Keratinocyte (primary cell): ENCODE measurements around the gene RTN4R. TPM values are rescaled to one million over a fixed set of nuclear protein-coding genes. Genes with fewer than 3 reads are reported as not detected.

Experiments
- DNase-seq: peaks from one replicate; pipeline ENCODE4 v3.0.0-alpha.2; 2011; ENCODE audit warnings: low read depth, missing footprints, low spot score
- FAIRE-seq: peaks from 2 replicates; lab custom pipeline; 2011; peaks lifted over from hg19 to GRCh38; lab: Jason Lieb, UNC
- H2AFZ ChIP-seq: 2 replicates; pipeline ENCODE4 v1.6.0; 2012; ENCODE audit warnings: low read length, control low read depth, inconsistent platforms; ENCODE audit not compliant: control insufficient read depth
- H3K27ac ChIP-seq: 2 replicates; pipeline ENCODE4 v1.5.1; 2011; ENCODE audit warnings: low read length; ENCODE audit not compliant: control insufficient read depth, insufficient read depth
- H3K27me3 ChIP-seq: 3 replicates; pipeline ENCODE4 v1.6.0; 2011; ENCODE audit warnings: low read length; ENCODE audit not compliant: control insufficient read depth, insufficient read depth; ENCODE audit errors: extremely low read depth
- H3K36me3 ChIP-seq, 2 experiments: 2 replicates in 1 of 2; 3 replicates in 1 of 2; pipeline ENCODE4 v1.5.1; 2011; ENCODE audit warnings: low read length in 2 of 2, mild to moderate bottlenecking in 1 of 2; ENCODE audit not compliant: control insufficient read depth in 2 of 2, insufficient read depth in 2 of 2; ENCODE audit errors: extremely low read depth in 1 of 2
- H3K4me1 ChIP-seq: 3 replicates; pipeline ENCODE4 v1.5.1; 2011; ENCODE audit warnings: low read length; ENCODE audit not compliant: control insufficient read depth, insufficient read depth; ENCODE audit errors: extremely low read depth
- H3K4me2 ChIP-seq: 3 replicates; pipeline ENCODE4 v1.6.0; 2011; ENCODE audit warnings: low read depth, low read length; ENCODE audit not compliant: control insufficient read depth, insufficient read depth; ENCODE audit errors: extremely low read depth
- H3K4me3 ChIP-seq, 3 experiments: fragments of 200-600 bp in 1 of 3; sonication (generic) in 1 of 3; 2 replicates in 2 of 3; 3 replicates in 1 of 3; pipeline ENCODE4 v1.5.1; 2011 to 2016; ENCODE audit warnings: low read length in 3 of 3, mild to moderate bottlenecking in 3 of 3, control low read depth in 2 of 3, inconsistent platforms in 1 of 3, low read depth in 1 of 3, mixed read lengths in 1 of 3, mixed run types in 1 of 3, moderate library complexity in 1 of 3; ENCODE audit not compliant: control insufficient read depth in 2 of 3, insufficient read depth in 2 of 3; ENCODE audit errors: extremely low read depth in 1 of 3
- H3K79me2 ChIP-seq: 2 replicates; pipeline ENCODE4 v1.6.0; 2012; ENCODE audit warnings: low read length; ENCODE audit not compliant: control insufficient read depth, insufficient read depth
- H3K9ac ChIP-seq: 3 replicates; pipeline ENCODE4 v1.6.0; 2011; ENCODE audit warnings: low read length; ENCODE audit not compliant: control insufficient read depth, insufficient read depth; ENCODE audit errors: extremely low read depth
- H3K9me1 ChIP-seq: 3 replicates; pipeline ENCODE4 v1.6.0; 2011; ENCODE audit warnings: low read length; ENCODE audit not compliant: control insufficient read depth, insufficient read depth; ENCODE audit errors: extremely low read depth
- H3K9me3 ChIP-seq: 2 replicates; pipeline ENCODE4 v1.5.1; 2012; ENCODE audit warnings: low read depth, low read length; ENCODE audit not compliant: control insufficient read depth
- H4K20me1 ChIP-seq: 3 replicates; pipeline ENCODE4 v1.6.0; 2011; ENCODE audit warnings: low read length; ENCODE audit not compliant: control insufficient read depth, insufficient read depth; ENCODE audit errors: extremely low read depth
- EZH2 ChIP-seq: IDR thresholded peaks from one replicate; pipeline ENCODE4 v1.6.1; 2012; ENCODE audit warnings: inconsistent platforms, mild to moderate bottlenecking, low read length, moderate library complexity
- dilution Hi-C: fragments of 300-500 bp; cut with MboI; formaldehyde crosslinking; loops from one replicate; pipeline ENCODE4 v1.7.0; 2020; ENCODE audit warnings: low sequenced_read_pairs; ENCODE audit not compliant: extremely low pct_ligation_motif_present
- polyA plus RNA-seq, 5 experiments: library from polyadenylated mRNA; depleted of rRNA in 3 of 5; stranded (reverse) in 3 of 5; stranded (forward) in 1 of 5; unstranded in 1 of 5; fragments of >200 nt; gene quantifications; 1 replicate in 1 of 5; 2 replicates in 3 of 5; 3 replicates in 1 of 5; pipeline versions ENCODE4 v1.2.1 to v1.2.3, GENCODE V29; 2011 to 2012; ENCODE audit warnings: missing spikeins in 2 of 5, low read depth in 1 of 5, low replicate concordance in 1 of 5
- TF ChIP-seq, protein P1 (sequence below), 3 experiments: IDR thresholded peaks in 1 of 3; conservative IDR thresholded peaks in 1 of 3; optimal IDR thresholded peaks in 1 of 3; 2 replicates in 2 of 3; 3 replicates in 1 of 3; pipeline versions ENCODE3 to v1.5.1; 2011; ENCODE audit warnings: low read length in 3 of 3, mild to moderate bottlenecking in 3 of 3, moderate library complexity in 2 of 3, control low read depth in 1 of 3, inconsistent platforms in 1 of 3; ENCODE audit not compliant: insufficient read depth in 2 of 3; ENCODE audit errors: extremely low read depth in 1 of 3

The RTN4R gene
- polyA plus RNA-seq, 1 donor (not counting 4 experiments of a cell fraction or from before 2014, with no cell fraction given): 2.5 TPM

DNA sequence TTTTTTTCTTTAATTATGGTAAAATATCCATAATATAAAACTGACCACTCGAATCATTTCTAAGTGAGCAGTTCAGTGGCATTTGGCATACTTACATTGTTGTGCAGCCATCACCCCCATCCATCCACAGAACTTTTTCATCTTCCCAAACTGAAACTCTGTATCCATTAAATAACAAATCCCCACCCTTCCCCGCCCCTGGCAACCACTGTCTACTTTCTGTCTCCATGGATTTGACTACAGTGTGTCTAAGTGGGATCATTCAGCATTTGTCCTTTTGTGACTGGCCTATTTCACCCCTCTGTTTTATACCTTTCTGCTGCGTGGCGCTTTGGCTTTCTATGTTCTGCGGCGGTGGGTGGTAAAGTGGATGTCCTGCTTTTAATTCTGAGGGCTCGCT is 49.1 kb downstream of the RTN4R start:
- no peak overlapping the region for H3K4me2 ChIP-seq
- no peaks in the 10 kb centered on the region for H3K79me2 ChIP-seq
- FAIRE-seq (no peak), DNase-seq (no peak)
- dilution Hi-C loops: no loop called here
- H4K20me1 ChIP-seq: no peaks in the 10 kb centered on the region
- H3K9me1 ChIP-seq: no peaks in the 10 kb centered on the region
- H3K27ac ChIP-seq: no peak overlapping the region
- H3K9me3 ChIP-seq: no peaks in the 10 kb centered on the region
- H3K4me1 ChIP-seq: no peaks in the 10 kb centered on the region
- H2AFZ ChIP-seq: no peak overlapping the region
- TF ChIP-seq EZH2: no peak
- TF ChIP-seq, protein P1, sequence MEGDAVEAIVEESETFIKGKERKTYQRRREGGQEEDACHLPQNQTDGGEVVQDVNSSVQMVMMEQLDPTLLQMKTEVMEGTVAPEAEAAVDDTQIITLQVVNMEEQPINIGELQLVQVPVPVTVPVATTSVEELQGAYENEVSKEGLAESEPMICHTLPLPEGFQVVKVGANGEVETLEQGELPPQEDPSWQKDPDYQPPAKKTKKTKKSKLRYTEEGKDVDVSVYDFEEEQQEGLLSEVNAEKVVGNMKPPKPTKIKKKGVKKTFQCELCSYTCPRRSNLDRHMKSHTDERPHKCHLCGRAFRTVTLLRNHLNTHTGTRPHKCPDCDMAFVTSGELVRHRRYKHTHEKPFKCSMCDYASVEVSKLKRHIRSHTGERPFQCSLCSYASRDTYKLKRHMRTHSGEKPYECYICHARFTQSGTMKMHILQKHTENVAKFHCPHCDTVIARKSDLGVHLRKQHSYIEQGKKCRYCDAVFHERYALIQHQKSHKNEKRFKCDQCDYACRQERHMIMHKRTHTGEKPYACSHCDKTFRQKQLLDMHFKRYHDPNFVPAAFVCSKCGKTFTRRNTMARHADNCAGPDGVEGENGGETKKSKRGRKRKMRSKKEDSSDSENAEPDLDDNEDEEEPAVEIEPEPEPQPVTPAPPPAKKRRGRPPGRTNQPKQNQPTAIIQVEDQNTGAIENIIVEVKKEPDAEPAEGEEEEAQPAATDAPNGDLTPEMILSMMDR (optimal IDR thresholded peaks at IDR 0.05 in 1 of 3, IDR thresholded peaks at IDR 0.05 in 1 of 3, conservative IDR thresholded peaks at IDR 0.05 in 1 of 3; ENCODE audit: extremely low read depth in 1 of 3, insufficient read depth in 2 of 3, low read length in 3 of 3): no peak
- H3K27me3 ChIP-seq: peaks cover 6% of the 10 kb centered on the region
- no peaks in the 10 kb centered on the region for H3K36me3 ChIP-seq
- H3K4me3 ChIP-seq: no peak overlapping the region
- H3K9ac ChIP-seq: no peak overlapping the region

DNA sequence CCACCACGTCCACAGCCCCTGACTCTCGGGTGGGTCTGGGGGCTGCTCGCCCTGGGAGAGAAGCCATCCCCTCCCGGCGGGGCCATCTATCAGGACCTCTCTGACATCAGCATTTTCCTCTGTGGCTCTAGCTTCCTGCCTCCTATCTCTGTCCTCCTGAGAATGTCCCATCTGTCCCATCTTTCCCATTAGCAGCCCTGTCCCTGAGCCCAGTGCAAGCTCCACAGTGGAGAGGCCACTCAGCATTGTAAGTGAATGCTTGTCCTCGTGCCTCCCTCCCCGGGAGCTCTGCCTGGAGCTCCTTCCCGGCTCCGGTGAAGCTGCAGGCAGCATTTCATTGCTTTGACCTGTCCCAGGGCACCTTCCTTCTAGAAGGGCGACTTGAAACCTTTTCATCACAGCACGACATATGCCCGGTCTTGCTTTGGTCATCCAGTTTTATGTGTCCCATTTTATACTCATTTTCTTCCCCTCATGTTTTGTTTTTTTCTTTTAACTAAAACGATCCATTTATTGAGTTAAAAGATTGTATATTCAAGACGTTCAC is 49.7 kb downstream of the RTN4R start:
- Histone ChIP-seq H3K4me2 (no peak overlapping the region), H3K27me3 (peaks cover 12% of the 10 kb centered on the region), H3K79me2 (no peaks in the 10 kb centered on the region), H3K36me3 (no peaks in the 10 kb centered on the region), H3K27ac (no peak overlapping the region), H2AFZ (no peak overlapping the region), H4K20me1 (no peaks in the 10 kb centered on the region), H3K4me1 (no peaks in the 10 kb centered on the region), H3K9me3 (no peaks in the 10 kb centered on the region), H3K9ac (no peak overlapping the region), H3K4me3 (no peak overlapping the region), H3K9me1 (no peaks in the 10 kb centered on the region)
- DNase-seq: no peak
- dilution Hi-C loops: no loop called here
- no peak for TF ChIP-seq EZH2
- TF ChIP-seq, protein P1 (optimal IDR thresholded peaks at IDR 0.05 in 1 of 3, IDR thresholded peaks at IDR 0.05 in 1 of 3, conservative IDR thresholded peaks at IDR 0.05 in 1 of 3; ENCODE audit: extremely low read depth in 1 of 3, insufficient read depth in 2 of 3, low read length in 3 of 3): no peak
- no peak for FAIRE-seq
